Erythroblast (primary cell): ENCODE measurements around the gene MAP3K20.

Experiments used
- GATA1 ChIP-seq: IDR thresholded peaks from 2 replicates; pipeline ENCODE4 v1.6.1; 2011; ENCODE audit warnings: low read depth, mild to moderate bottlenecking, control low read depth, low read length, moderate library complexity
- POLR2A ChIP-seq: IDR thresholded peaks from 2 replicates; pipeline ENCODE4 v1.6.1; 2011; ENCODE audit warnings: mild to moderate bottlenecking, low read length

- no peak for TF ChIP-seq POLR2A
- TF ChIP-seq GATA1 = no peak
These were observed 11.6 kb downstream of the MAP3K20 start for GRCh38 chr2:173087214-173087581.
